ENCODE measurements around the gene PRKCE. TPM values are rescaled to one million over a fixed set of nuclear protein-coding genes. Genes with fewer than 3 reads are reported as not detected.
A peak's percentile ranks its signal among the peaks of the same experiment; 100 is the strongest.

The PRKCE gene
- total RNA-seq, 1 experiment from 2014 or later, result 1.3 TPM

GRCh38 chr2:46001290-46001689 is 349.8 kb downstream of the PRKCE start:
- H2BK120ac ChIP-seq (ENCODE audit: low read depth, low read length, poor library complexity, severe bottlenecking), result no peak overlapping the region
- H3T11ph ChIP-seq (ENCODE audit: low read length), result no peak overlapping the region
- no peaks in the 10 kb centered on the region; the same call in 1 of the 2 replicates for H3K27me3 Mint-ChIP-seq (ENCODE audit: low read depth)
- no peak overlapping the region for H3K27ac ChIP-seq (ENCODE audit: insufficient read length, low read depth, low read length)
- peak overlapping the region; percentile 12 for H3K18ac ChIP-seq (ENCODE audit: insufficient read length, low read depth, low read length)
- H3K4me2 ChIP-seq (ENCODE audit: insufficient read depth, insufficient read length, low read length), result no peak overlapping the region
- H4K8ac ChIP-seq (replicated peaks; ENCODE audit: insufficient read length, low read depth, low read length), result no peak overlapping the region
- no peak overlapping the region for H4K5ac ChIP-seq (ENCODE audit: insufficient read length, low read depth, low read length)
- no peaks in the 10 kb centered on the region for H3K79me2 ChIP-seq (ENCODE audit: insufficient read depth, low read length)
- no peak overlapping the region for H3K14ac ChIP-seq (ENCODE audit: insufficient read depth, low read length)
- H3K23ac ChIP-seq (ENCODE audit: insufficient read length, low read depth, low read length), result no peak overlapping the region
- WGBS (ENCODE audit: extremely low coverage, insufficient read length, low lambda C conversion rate), result no CpG with 5 or more reads among the region's 7 CpGs
- H4K91ac ChIP-seq (ENCODE audit: insufficient read length, low read depth, low read length), result no peak overlapping the region
- H3K4me1 ChIP-seq (ENCODE audit: insufficient read depth, low read length), result 0 out of 2 replicates have a peak, but pooled peaks cover 3% of the 10 kb centered on the region
- no peaks in the 10 kb centered on the region for H3K79me1 ChIP-seq (ENCODE audit: insufficient read depth, low read depth, low read length, poor library complexity, severe bottlenecking)
- no peak for TF ChIP-seq CTCF (conservative IDR thresholded peaks at IDR 0.05)
- H3K23me2 ChIP-seq (ENCODE audit: insufficient read length, low read depth, low read length, poor library complexity, severe bottlenecking), result no peaks in the 10 kb centered on the region
- no peak overlapping the region; a peak in 1 of 7 replicates for H3K27ac Mint-ChIP-seq
- peak overlapping the region; percentile 53 for H2BK12ac ChIP-seq (ENCODE audit: insufficient read length, low read depth, low read length)
- no peak overlapping the region for H2BK15ac ChIP-seq (ENCODE audit: low read depth, low read length)
- no peak overlapping the region for H3K9ac ChIP-seq (ENCODE audit: extremely low read depth, insufficient read length, low read length)
- no peaks in the 10 kb centered on the region for H3K36me3 Mint-ChIP-seq (ENCODE audit: insufficient read depth in 1 of 3, low read depth in 3 of 3)
- H3K4me3 Mint-ChIP-seq, result no peak overlapping the region
- H3K9me3 Mint-ChIP-seq, result no peaks in the 10 kb centered on the region
- no peak overlapping the region for H2BK20ac ChIP-seq (ENCODE audit: low read depth, low read length, poor library complexity, severe bottlenecking)
- H3K56ac ChIP-seq (ENCODE audit: insufficient read length, low read depth, low read length), result no peak overlapping the region
- no peak overlapping the region for H2BK5ac ChIP-seq (ENCODE audit: insufficient read length, low read length)
- no peaks in the 10 kb centered on the region for H4K20me1 ChIP-seq (ENCODE audit: control insufficient read depth, insufficient read depth, insufficient read length)
- H3K27me3 ChIP-seq (ENCODE audit: insufficient read depth, low read length), result no peaks in the 10 kb centered on the region
- no peak overlapping the region for H2AFZ ChIP-seq (ENCODE audit: low read length)
- H3K9me3 ChIP-seq (ENCODE audit: control insufficient read depth, low read depth, low read length), result no peaks in the 10 kb centered on the region
- no peak overlapping the region for H2AK5ac ChIP-seq (ENCODE audit: insufficient read length, low read length)
- no peak overlapping the region for H3K4ac ChIP-seq (ENCODE audit: low read depth, low read length)
- no peak for DNase-seq
- H3K4me1 Mint-ChIP-seq, result no peaks in the 10 kb centered on the region
